Measurements from ENCODE around the gene LY6G5C. TPM values are rescaled to one million over a fixed set of nuclear protein-coding genes. Genes with fewer than 3 reads are reported as not detected.
A peak's percentile ranks its signal among the peaks of the same experiment; 100 is the strongest.

LY6G5C gene
- total and polyA plus RNA-seq, 9 of the 15 experiments (the other 6 are each of a cell fraction or from before 2014, with no cell fraction given) = 0.10 to 0.67 (median 0.46) TPM; not detected in 4

DNA sequence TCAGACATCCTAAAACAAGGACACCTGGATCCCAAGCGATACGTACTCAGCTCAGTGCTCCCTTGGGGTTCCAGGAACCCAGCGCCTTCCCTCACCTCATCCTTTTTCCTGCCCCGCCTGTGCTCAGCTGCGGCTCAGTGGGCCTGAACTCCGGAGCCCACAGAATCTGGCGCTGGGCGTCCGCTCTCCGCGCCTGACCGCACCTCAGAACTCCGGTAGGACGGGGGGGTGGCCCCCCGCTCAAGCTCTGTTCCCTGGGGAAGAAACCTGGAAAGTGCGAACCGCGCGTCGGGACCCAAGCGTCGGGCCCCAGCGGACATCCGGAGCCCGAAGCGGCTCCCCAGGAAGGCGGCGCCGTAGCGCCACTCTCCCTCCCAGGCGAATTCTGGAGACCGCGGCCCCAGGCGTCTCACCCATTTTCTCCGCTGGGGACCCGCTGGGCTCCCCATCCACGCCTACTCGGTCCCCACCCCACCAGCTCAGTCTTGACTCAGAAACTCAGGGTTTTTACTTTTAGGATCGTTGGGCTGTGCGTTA, 336 bp upstream of the LY6G5C start:
- in situ Hi-C loops (cut with MboI) = no loop called here
- Histone ChIP-seq H3K4me3 (no peak overlapping the region), H3K27me3 (ENCODE audit: control insufficient read depth in 2 of 2, insufficient read depth in 2 of 2, low read length in 2 of 2) (no peaks in the 10 kb centered on the region), H3K9me1 (ENCODE audit: control insufficient read depth, insufficient read depth, low read length) (no peaks in the 10 kb centered on the region), H3K79me2 (ENCODE audit: control insufficient read depth, insufficient read depth, low read length) (no peaks in the 10 kb centered on the region; the same call in 2 of the 3 replicates), H2AFZ (ENCODE audit: low read depth, low read length) (no peak overlapping the region), H4K20me1 (replicated peaks; ENCODE audit: control insufficient read depth, insufficient read depth, low read length) (no peaks in the 10 kb centered on the region), H3K4me2 (ENCODE audit: insufficient read depth, low read length) (no peak overlapping the region), H3K9ac (ENCODE audit: insufficient read depth in 1 of 2, low read depth in 2 of 2, low read length in 2 of 2) (no peak overlapping the region), H3K4me1 (replicated peaks in 1 of 2; ENCODE audit: control insufficient read depth in 2 of 2, insufficient read depth in 2 of 2, low read length in 2 of 2) (peaks cover 11 to 25% of the 10 kb centered on the region in 2 experiments), H3K9me3 (replicated peaks; ENCODE audit: control insufficient read depth, insufficient read depth, low read depth, low read length) (no peaks in the 10 kb centered on the region), H3K27ac (ENCODE audit: extremely low read depth, low read depth, low read length) (no peak overlapping the region), H3K36me3 (ENCODE audit: control insufficient read depth, insufficient read depth, low read length) (peaks cover 13% of the 10 kb centered on the region; the same call in 2 of the 3 replicates)
- ATAC-seq (no peak), FAIRE-seq (no peak), DNase-seq (ENCODE audit: extremely low read depth in 1 of 4, low spot score in 3 of 4) (peak in 1 of 4 experiments; percentile 62)
- ChIA-PET CTCF (ENCODE audit: low intra/inter-chr PET ratio) (interaction anchor here (0.6 to 3.0 kb wide), 10 partner anchors 37 to 1140 kb away, joined by 3 to 35 read pairs (median 4); partner anchors contain the start of gene NEU1), POLR2A (interaction anchor here (1.4 kb wide), 1 partner anchor 11 kb away, joined by 7 read pairs; no protein-coding TSS in a partner anchor)
- 83% methylated on average over 28 of the region's 40 CpGs for WGBS (ENCODE audit: insufficient coverage, low coverage, missing lambda C conversion rate)
- intact Hi-C loops (cut with micrococcal nuclease) = loop anchor here (2.0 kb wide), 2 partner anchors 134 to 182 kb away; partner anchors contain the start of genes ATP6V1G2, NEU1 and NFKBIL1
- BruUV-seq (replicated peaks) = no TSS peak
- TF ChIP-seq, protein P1, sequence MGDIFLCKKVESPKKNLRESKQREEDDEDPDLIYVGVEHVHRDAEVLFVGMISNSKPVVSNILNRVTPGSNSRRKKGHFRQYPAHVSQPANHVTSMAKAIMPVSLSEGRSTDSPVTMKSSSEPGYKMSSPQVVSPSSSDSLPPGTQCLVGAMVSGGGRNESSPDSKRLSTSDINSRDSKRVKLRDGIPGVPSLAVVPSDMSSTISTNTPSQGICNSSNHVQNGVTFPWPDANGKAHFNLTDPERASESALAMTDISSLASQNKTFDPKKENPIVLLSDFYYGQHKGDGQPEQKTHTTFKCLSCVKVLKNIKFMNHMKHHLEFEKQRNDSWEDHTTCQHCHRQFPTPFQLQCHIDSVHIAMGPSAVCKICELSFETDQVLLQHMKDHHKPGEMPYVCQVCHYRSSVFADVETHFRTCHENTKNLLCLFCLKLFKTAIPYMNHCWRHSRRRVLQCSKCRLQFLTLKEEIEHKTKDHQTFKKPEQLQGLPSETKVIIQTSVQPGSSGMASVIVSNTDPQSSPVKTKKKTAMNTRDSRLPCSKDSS (IDR thresholded peaks at IDR 0.05; ENCODE audit: low read depth, partially characterized antibody) = peak; percentile 23
- TF ChIP-seq, protein P2, sequence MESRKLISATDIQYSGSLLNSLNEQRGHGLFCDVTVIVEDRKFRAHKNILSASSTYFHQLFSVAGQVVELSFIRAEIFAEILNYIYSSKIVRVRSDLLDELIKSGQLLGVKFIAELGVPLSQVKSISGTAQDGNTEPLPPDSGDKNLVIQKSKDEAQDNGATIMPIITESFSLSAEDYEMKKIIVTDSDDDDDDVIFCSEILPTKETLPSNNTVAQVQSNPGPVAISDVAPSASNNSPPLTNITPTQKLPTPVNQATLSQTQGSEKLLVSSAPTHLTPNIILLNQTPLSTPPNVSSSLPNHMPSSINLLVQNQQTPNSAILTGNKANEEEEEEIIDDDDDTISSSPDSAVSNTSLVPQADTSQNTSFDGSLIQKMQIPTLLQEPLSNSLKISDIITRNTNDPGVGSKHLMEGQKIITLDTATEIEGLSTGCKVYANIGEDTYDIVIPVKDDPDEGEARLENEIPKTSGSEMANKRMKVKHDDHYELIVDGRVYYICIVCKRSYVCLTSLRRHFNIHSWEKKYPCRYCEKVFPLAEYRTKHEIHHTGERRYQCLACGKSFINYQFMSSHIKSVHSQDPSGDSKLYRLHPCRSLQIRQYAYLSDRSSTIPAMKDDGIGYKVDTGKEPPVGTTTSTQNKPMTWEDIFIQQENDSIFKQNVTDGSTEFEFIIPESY (CRISPR knock-in tag; IDR thresholded peaks at IDR 0.05) = peak; percentile 86
- TF ChIP-seq DMBX1 (CRISPR knock-in tag; IDR thresholded peaks at IDR 0.05; ENCODE audit: borderline replicate concordance) (0 out of 2 replicates have a peak, but pooled peaks have one; percentile 2), PRMT5 (CRISPR knock-in tag; IDR thresholded peaks at IDR 0.05) (0 out of 2 replicates have a peak, but pooled peaks have one; percentile 53), BRD9 (IDR thresholded peaks at IDR 0.05; ENCODE audit: low read depth, partially characterized antibody) (no peak), ZKSCAN3 (CRISPR knock-in tag; IDR thresholded peaks at IDR 0.05) (no peak), TARDBP (IDR thresholded peaks at IDR 0.05) (0 out of 2 replicates have a peak, but pooled peaks have one; percentile 13), ZNF277 (CRISPR knock-in tag; IDR thresholded peaks at IDR 0.05; ENCODE audit: borderline replicate concordance) (no peak), RUNX1 (IDR thresholded peaks at IDR 0.05; ENCODE audit: low read depth) (no peak), BCOR (IDR thresholded peaks at IDR 0.05) (no peak), RBFOX2 (IDR thresholded peaks at IDR 0.05; ENCODE audit: low read depth, low read length) (0 out of 2 replicates have a peak, but pooled peaks have one; percentile 23), IRF2 (CRISPR knock-in tag; IDR thresholded peaks at IDR 0.05) (no peak), TAF1 (IDR thresholded peaks at IDR 0.05; ENCODE audit: control insufficient read depth, extremely low read depth, insufficient read depth, low read length, severe bottlenecking) (no peak), TCFL5 (CRISPR knock-in tag; conservative IDR thresholded peaks at IDR 0.05) (no peak)
- TF ChIP-seq, protein P3, sequence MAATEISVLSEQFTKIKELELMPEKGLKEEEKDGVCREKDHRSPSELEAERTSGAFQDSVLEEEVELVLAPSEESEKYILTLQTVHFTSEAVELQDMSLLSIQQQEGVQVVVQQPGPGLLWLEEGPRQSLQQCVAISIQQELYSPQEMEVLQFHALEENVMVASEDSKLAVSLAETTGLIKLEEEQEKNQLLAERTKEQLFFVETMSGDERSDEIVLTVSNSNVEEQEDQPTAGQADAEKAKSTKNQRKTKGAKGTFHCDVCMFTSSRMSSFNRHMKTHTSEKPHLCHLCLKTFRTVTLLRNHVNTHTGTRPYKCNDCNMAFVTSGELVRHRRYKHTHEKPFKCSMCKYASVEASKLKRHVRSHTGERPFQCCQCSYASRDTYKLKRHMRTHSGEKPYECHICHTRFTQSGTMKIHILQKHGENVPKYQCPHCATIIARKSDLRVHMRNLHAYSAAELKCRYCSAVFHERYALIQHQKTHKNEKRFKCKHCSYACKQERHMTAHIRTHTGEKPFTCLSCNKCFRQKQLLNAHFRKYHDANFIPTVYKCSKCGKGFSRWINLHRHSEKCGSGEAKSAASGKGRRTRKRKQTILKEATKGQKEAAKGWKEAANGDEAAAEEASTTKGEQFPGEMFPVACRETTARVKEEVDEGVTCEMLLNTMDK (IDR thresholded peaks at IDR 0.05; ENCODE audit: borderline replicate concordance, insufficient read depth, low read depth, low read length, poor library complexity, severe bottlenecking) = no peak
